HG03066 (cell line): Measurements from ENCODE around the gene INTS2.
"Not testable (repeated sequence)": the region's sequence is repeated elsewhere in the genome, so short reads cannot be mapped to it uniquely, and the experiment has no call there.

Experiments
- ATAC-seq: cut with Tn5 transposase; IDR thresholded peaks from one replicate; pipeline ENCODE4 v1.9.1; 2021; ENCODE audit warnings: low read depth; ENCODE audit not compliant: unreplicated experiment

Gene INTS2

GRCh38 chr17:61927208-61928100 lies at the start of gene INTS2:
INTS2 (minus strand) TSS chr17:61927982; CDS start chr17:61926644, 1,338 bp downstream.
- ATAC-seq, result peak; percentile 73

GRCh38 chr17:61974115-61974514 lies 46.3 kb upstream of the INTS2 start:
- no peak for ATAC-seq

- ATAC-seq, result no peak
Observed at GRCh38 chr17:61972311-61972710, 44.5 kb upstream of the INTS2 start.

- ATAC-seq, result no peak
Observed at GRCh38 chr17:61970030-61970429, 42.2 kb upstream of the INTS2 start.

- ATAC-seq, result no peak
Observed at GRCh38 chr17:61968757-61969156, 41.0 kb upstream of the INTS2 start.

GRCh38 chr17:61967729-61968128 lies 39.9 kb upstream of the INTS2 start:
- ATAC-seq, result no peak

- ATAC-seq, result no peak
Observed at GRCh38 chr17:61966191-61966590, 38.4 kb upstream of the INTS2 start.

- ATAC-seq, result no peak
Observed at GRCh38 chr17:61955619-61956018, 27.8 kb upstream of the INTS2 start.

GRCh38 chr17:61947367-61948078 lies 19.7 kb upstream of the INTS2 start:
- no peak for ATAC-seq

- ATAC-seq, result no peak
Observed at GRCh38 chr17:61946359-61946758, 18.6 kb upstream of the INTS2 start.

- no peak for ATAC-seq
Observed at GRCh38 chr17:61943117-61943516, 15.3 kb upstream of the INTS2 start.

GRCh38 chr17:61942085-61942484 lies 14.3 kb upstream of the INTS2 start:
- no peak for ATAC-seq

GRCh38 chr17:61928101-61928436 lies 287 bp upstream of the INTS2 start:
- ATAC-seq, result no peak

GRCh38 chr17:61926826-61927207 lies 965 bp downstream of the INTS2 start:
- no peak for ATAC-seq

- not testable (repeated sequence) for ATAC-seq
Observed at GRCh38 chr17:61915162-61915561, 12.6 kb downstream of the INTS2 start.

GRCh38 chr17:61908292-61909037 lies 19.3 kb downstream of the INTS2 start:
- ATAC-seq, result no peak

GRCh38 chr17:61907361-61907760 lies 20.4 kb downstream of the INTS2 start:
- ATAC-seq, result no peak

GRCh38 chr17:61904094-61904710 lies 23.6 kb downstream of the INTS2 start:
- peak; percentile 81 for ATAC-seq

GRCh38 chr17:61903251-61903650 lies 24.5 kb downstream of the INTS2 start:
- ATAC-seq, result no peak

- ATAC-seq, result no peak
Observed at GRCh38 chr17:61897548-61898180, 30.1 kb downstream of the INTS2 start.
